WTC11 (cell line): ENCODE measurements around the gene FAM240B.

Experiments
- CBFB ChIP-seq: sonication (generic); formaldehyde crosslinking; IDR thresholded peaks from 2 replicates; pipeline ENCODE4 v1.8.1; 2022; ENCODE audit warnings: mild to moderate bottlenecking, low read depth, missing genetic modification reagents
- CREM ChIP-seq: sonication (generic); formaldehyde crosslinking; IDR thresholded peaks from 2 replicates; pipeline ENCODE4 v1.8.1; 2022; ENCODE audit warnings: mild to moderate bottlenecking, missing genetic modification reagents, moderate library complexity
- IRF2 ChIP-seq: sonication (generic); formaldehyde crosslinking; IDR thresholded peaks from 2 replicates; pipeline ENCODE4 v1.8.0; 2022; ENCODE audit warnings: low read depth, missing genetic modification reagents, borderline replicate concordance
- MXD4 ChIP-seq: fragments of 250-450 bp; sonication (Bioruptor Pico); IDR thresholded peaks from 2 replicates; pipeline ENCODE4 v1.8.0; 2021; ENCODE audit warnings: mild to moderate bottlenecking, moderate library complexity, borderline replicate concordance
- MYBL2 ChIP-seq: sonication (generic); formaldehyde crosslinking; IDR thresholded peaks from 2 replicates; pipeline ENCODE4 v1.8.1; 2023; ENCODE audit warnings: mild to moderate bottlenecking, moderate library complexity, missing genetic modification reagents
- SP1 ChIP-seq: sonication (generic); formaldehyde crosslinking; conservative IDR thresholded peaks from 2 replicates; pipeline ENCODE4 v1.8.1; 2022; ENCODE audit warnings: missing genetic modification reagents
- TF ChIP-seq, protein P1 (sequence below): fragments of 200-600 bp; IDR thresholded peaks from 2 replicates; pipeline ENCODE4 v1.8.0; 2022; ENCODE audit warnings: antibody characterized with exemption
- TF ChIP-seq, protein P2 (sequence below): sonication (generic); formaldehyde crosslinking; IDR thresholded peaks from 2 replicates; pipeline ENCODE4 v1.8.1; 2023; ENCODE audit warnings: mild to moderate bottlenecking, missing genetic modification reagents, moderate library complexity
- TF ChIP-seq, protein P3 (sequence below): sonication (generic); formaldehyde crosslinking; IDR thresholded peaks from 2 replicates; pipeline ENCODE4 v1.8.0; 2022; ENCODE audit warnings: mild to moderate bottlenecking, missing genetic modification reagents
- TF ChIP-seq, protein P4 (sequence below): sonication (generic); formaldehyde crosslinking; conservative IDR thresholded peaks from 2 replicates; pipeline ENCODE4 v1.8.1; 2023; ENCODE audit warnings: mild to moderate bottlenecking, low read depth, missing genetic modification reagents, moderate library complexity

DNA sequence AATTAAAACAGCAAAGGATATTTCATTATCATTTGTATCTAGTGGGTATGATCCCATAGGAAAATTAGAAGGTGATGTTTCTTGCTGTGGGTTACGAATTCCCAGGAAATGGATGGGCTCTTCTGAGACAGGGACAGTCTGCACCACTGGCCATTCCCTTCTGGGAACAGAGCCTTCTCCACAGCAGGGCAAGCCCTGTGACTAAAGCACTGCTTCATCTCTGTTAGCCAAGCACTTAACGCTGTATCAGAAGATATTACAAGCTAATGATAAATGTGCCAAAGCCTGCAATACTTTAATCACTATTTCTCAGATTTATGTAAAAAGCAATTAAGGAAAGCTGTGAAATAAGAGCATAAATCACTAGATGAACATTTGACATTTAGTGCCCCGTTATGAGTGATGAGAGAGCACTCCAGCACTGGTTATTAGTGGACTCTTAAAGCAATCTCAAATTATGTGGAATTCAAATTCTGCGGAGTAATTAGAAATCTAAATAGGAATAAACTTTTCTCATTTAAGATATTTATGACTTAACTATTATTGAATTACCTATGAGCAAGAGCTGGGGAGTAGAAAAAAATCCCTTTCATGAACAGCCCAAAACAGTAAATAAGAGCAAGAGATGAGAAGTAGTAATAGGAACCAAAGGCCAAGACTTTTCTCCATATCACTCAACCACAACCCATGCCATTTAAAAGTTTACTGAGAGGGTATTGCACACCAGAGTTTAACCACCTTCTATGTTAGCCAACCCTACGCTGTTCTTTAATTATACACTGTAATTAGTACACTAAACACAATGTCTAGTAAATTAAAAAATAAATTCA lies 49.2 kb downstream of the FAM240B start:
- TF ChIP-seq, protein P1, sequence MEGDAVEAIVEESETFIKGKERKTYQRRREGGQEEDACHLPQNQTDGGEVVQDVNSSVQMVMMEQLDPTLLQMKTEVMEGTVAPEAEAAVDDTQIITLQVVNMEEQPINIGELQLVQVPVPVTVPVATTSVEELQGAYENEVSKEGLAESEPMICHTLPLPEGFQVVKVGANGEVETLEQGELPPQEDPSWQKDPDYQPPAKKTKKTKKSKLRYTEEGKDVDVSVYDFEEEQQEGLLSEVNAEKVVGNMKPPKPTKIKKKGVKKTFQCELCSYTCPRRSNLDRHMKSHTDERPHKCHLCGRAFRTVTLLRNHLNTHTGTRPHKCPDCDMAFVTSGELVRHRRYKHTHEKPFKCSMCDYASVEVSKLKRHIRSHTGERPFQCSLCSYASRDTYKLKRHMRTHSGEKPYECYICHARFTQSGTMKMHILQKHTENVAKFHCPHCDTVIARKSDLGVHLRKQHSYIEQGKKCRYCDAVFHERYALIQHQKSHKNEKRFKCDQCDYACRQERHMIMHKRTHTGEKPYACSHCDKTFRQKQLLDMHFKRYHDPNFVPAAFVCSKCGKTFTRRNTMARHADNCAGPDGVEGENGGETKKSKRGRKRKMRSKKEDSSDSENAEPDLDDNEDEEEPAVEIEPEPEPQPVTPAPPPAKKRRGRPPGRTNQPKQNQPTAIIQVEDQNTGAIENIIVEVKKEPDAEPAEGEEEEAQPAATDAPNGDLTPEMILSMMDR: no peak
- no peak for TF ChIP-seq IRF2 (CRISPR knock-in tag)
- TF ChIP-seq, protein P2, sequence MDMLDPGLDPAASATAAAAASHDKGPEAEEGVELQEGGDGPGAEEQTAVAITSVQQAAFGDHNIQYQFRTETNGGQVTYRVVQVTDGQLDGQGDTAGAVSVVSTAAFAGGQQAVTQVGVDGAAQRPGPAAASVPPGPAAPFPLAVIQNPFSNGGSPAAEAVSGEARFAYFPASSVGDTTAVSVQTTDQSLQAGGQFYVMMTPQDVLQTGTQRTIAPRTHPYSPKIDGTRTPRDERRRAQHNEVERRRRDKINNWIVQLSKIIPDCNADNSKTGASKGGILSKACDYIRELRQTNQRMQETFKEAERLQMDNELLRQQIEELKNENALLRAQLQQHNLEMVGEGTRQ: no peak
- TF ChIP-seq, protein P3, sequence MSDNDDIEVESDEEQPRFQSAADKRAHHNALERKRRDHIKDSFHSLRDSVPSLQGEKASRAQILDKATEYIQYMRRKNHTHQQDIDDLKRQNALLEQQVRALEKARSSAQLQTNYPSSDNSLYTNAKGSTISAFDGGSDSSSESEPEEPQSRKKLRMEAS (CRISPR knock-in tag): no peak
- no peak for TF ChIP-seq CREM (CRISPR knock-in tag)
- TF ChIP-seq MYBL2 (CRISPR knock-in tag): no peak
- TF ChIP-seq SP1 (CRISPR knock-in tag): no peak
- TF ChIP-seq, protein P4, sequence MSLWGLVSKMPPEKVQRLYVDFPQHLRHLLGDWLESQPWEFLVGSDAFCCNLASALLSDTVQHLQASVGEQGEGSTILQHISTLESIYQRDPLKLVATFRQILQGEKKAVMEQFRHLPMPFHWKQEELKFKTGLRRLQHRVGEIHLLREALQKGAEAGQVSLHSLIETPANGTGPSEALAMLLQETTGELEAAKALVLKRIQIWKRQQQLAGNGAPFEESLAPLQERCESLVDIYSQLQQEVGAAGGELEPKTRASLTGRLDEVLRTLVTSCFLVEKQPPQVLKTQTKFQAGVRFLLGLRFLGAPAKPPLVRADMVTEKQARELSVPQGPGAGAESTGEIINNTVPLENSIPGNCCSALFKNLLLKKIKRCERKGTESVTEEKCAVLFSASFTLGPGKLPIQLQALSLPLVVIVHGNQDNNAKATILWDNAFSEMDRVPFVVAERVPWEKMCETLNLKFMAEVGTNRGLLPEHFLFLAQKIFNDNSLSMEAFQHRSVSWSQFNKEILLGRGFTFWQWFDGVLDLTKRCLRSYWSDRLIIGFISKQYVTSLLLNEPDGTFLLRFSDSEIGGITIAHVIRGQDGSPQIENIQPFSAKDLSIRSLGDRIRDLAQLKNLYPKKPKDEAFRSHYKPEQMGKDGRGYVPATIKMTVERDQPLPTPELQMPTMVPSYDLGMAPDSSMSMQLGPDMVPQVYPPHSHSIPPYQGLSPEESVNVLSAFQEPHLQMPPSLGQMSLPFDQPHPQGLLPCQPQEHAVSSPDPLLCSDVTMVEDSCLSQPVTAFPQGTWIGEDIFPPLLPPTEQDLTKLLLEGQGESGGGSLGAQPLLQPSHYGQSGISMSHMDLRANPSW: no peak
- TF ChIP-seq MXD4 (CRISPR knock-in tag): no peak
- no peak for TF ChIP-seq CBFB (CRISPR knock-in tag)
